Suprapubic skin (tissue), 4 donors: Measurements from ENCODE around the gene S100A7A. TPM values are rescaled to one million over a fixed set of nuclear protein-coding genes. Genes with fewer than 3 reads are reported as not detected.

ENCODE experiments used
- DNase-seq, 2 donors: peaks; one replicate each; pipeline ENCODE4 v3.0.0-alpha.2; 2019; ENCODE audit warnings: low spot score in 2 of 2
- H3K27ac ChIP-seq: fragments of 200-600 bp; sonication (generic); one replicate; pipeline ENCODE4 v1.5.1; 2019
- H3K27me3 ChIP-seq: fragments of 200-600 bp; sonication (generic); one replicate; pipeline ENCODE4 v1.5.1; 2019
- H3K36me3 ChIP-seq: fragments of 200-600 bp; sonication (generic); one replicate; pipeline ENCODE4 v1.5.1; 2019
- H3K4me1 ChIP-seq: fragments of 200-600 bp; sonication (generic); one replicate; pipeline ENCODE4 v1.5.1; 2019
- H3K4me3 ChIP-seq: fragments of 200-600 bp; sonication (generic); one replicate; pipeline ENCODE4 v1.5.1; 2019; ENCODE audit warnings: mild to moderate bottlenecking
- H3K9me3 ChIP-seq: fragments of 200-600 bp; sonication (generic); one replicate; pipeline ENCODE4 v1.5.1; 2019
- EP300 ChIP-seq: sonication (generic); formaldehyde crosslinking; IDR thresholded peaks from one replicate; pipeline ENCODE4 v1.6.1; 2017; ENCODE audit warnings: antibody characterized with exemption
- POLR2A ChIP-seq, 2 donors: fragments of 450-650 bp; IDR thresholded peaks; one replicate each; pipeline ENCODE4 v1.6.1; 2017; ENCODE audit warnings: antibody characterized with exemption in 2 of 2, mild to moderate bottlenecking in 2 of 2, moderate library complexity in 2 of 2
- POLR2AphosphoS5 ChIP-seq, 3 donors: sonication (generic); formaldehyde crosslinking; IDR thresholded peaks; one replicate each; pipeline ENCODE4 v1.6.1; 2017; ENCODE audit warnings: antibody characterized with exemption in 3 of 3
- WGBS: methylation state at CpG from one replicate; pipeline ENCODE4 v1.1.5; 2018; 5-methylcytosine and 5-hydroxymethylcytosine counted together
- total RNA-seq, 4 donors: library from RNA; depleted of rRNA; stranded (reverse); fragments of >200 nt; gene quantifications; one replicate each; pipeline ENCODE4 v1.1.0, GENCODE V29; 2016
- TF ChIP-seq, protein P1 (sequence below), 2 donors: fragments of 200-600 bp in 1 of 2; fragments of 450-650 bp in 1 of 2; sonication (generic) in 1 of 2; IDR thresholded peaks; one replicate each; pipeline ENCODE4 v1.5.1; 2016 to 2019; ENCODE audit warnings: antibody characterized with exemption in 2 of 2, mild to moderate bottlenecking in 1 of 2, moderate library complexity in 1 of 2

The S100A7A gene
- total RNA-seq, 4 donors from 2014 or later, result 0.10 TPM; not detected in 3

DNA sequence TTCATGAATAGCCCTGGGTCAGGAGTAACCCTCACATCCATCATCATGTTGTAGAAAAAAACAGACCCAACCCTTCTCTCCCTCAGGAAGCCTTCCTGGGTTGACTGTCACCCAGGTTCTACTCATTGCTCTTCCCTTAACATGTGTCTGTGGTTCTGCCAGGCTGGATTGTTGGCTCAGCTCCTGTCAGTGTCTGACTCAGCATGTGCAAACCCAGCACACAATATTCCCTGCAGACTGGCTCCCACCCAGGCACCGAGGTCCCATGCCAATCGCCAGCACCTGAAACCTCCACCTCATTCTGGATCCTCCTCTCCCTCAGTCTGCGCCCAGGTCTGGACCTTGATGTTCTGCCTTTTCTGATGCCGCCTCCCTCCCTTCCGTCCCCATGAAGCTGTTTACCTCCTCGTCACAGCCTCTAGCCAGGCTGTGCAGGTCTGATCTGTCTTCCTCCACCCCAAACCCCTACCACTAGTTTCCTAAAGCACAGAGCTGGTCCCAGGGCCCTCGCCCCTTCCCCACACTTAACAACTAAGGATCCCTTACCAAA, 21.1 kb upstream of the S100A7A start:
- TF ChIP-seq, protein P1, sequence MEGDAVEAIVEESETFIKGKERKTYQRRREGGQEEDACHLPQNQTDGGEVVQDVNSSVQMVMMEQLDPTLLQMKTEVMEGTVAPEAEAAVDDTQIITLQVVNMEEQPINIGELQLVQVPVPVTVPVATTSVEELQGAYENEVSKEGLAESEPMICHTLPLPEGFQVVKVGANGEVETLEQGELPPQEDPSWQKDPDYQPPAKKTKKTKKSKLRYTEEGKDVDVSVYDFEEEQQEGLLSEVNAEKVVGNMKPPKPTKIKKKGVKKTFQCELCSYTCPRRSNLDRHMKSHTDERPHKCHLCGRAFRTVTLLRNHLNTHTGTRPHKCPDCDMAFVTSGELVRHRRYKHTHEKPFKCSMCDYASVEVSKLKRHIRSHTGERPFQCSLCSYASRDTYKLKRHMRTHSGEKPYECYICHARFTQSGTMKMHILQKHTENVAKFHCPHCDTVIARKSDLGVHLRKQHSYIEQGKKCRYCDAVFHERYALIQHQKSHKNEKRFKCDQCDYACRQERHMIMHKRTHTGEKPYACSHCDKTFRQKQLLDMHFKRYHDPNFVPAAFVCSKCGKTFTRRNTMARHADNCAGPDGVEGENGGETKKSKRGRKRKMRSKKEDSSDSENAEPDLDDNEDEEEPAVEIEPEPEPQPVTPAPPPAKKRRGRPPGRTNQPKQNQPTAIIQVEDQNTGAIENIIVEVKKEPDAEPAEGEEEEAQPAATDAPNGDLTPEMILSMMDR (IDR thresholded peaks at IDR 0.05), result no peak
- TF ChIP-seq POLR2AphosphoS5 (IDR thresholded peaks at IDR 0.05) (no peak), EP300 (no peak), POLR2A (IDR thresholded peaks at IDR 0.05) (no peak)
- no peak overlapping the region for H3K27ac ChIP-seq
- no peak overlapping the region for H3K4me3 ChIP-seq
- no peaks in the 10 kb centered on the region for H3K9me3 ChIP-seq
- H3K4me1 ChIP-seq, result peaks cover 29% of the 10 kb centered on the region
- H3K36me3 ChIP-seq, result no peaks in the 10 kb centered on the region
- H3K27me3 ChIP-seq, result peaks cover 21% of the 10 kb centered on the region
- WGBS, result 62% methylated on average over 7 of the region's 7 CpGs
- DNase-seq, result no peak

DNA sequence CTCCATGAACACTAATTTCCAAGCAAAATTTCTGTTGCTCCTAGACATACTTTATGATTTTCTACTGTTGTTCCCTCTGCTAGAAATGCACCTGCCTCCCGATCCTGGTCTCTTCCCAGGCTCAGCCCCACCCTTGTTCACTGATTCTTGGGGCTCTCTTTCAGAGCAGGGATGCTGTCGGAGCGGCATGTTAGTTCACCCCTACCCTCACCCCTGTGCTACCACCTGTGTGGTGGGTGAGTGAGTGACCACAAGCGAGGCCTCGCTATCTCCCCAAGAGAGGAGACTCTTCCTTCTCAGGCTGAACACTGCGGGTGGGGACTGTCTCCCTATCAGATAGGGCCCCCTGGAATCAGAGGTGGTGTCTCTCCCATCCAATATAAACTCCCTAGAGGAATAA, 20.5 kb upstream of the S100A7A start:
- no peak overlapping the region for H3K4me3 ChIP-seq
- H3K27ac ChIP-seq, result no peak overlapping the region
- no peaks in the 10 kb centered on the region for H3K9me3 ChIP-seq
- TF ChIP-seq EP300 (no peak), POLR2AphosphoS5 (IDR thresholded peaks at IDR 0.05) (no peak), POLR2A (IDR thresholded peaks at IDR 0.05) (no peak)
- TF ChIP-seq, protein P1 (IDR thresholded peaks at IDR 0.05), result no peak
- WGBS, result 85% methylated on average over 6 of the region's 6 CpGs
- DNase-seq, result no peak
- no peaks in the 10 kb centered on the region for H3K36me3 ChIP-seq
- H3K27me3 ChIP-seq, result peaks cover 21% of the 10 kb centered on the region
- H3K4me1 ChIP-seq, result peaks cover 23% of the 10 kb centered on the region

DNA sequence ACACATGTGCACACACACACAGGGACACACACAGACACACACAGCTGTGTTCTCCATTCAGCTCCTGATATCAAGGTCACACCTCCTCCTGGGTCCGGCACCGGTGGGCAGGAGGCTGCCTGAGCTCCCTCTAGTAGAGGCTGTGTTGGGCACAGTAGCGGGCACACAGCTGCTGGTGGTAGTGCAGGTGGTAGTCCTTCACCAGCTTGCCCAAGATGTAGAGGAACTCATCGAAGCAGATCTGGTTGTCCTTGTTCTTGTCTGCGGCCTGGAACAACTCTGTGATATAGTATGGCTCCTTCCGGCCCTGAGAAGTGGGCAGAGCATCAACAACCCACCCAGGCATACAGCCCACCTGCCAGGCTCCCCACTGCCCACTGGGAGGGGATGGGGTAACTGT, 19.9 kb upstream of the S100A7A start:
- no peak for TF ChIP-seq POLR2A (IDR thresholded peaks at IDR 0.05)
- TF ChIP-seq, protein P1 (IDR thresholded peaks at IDR 0.05), result no peak
- no peak for TF ChIP-seq EP300
- DNase-seq, result no peak
- no peak overlapping the region for H3K27ac ChIP-seq
- no peaks in the 10 kb centered on the region for H3K36me3 ChIP-seq
- no peak overlapping the region for H3K4me3 ChIP-seq
- H3K9me3 ChIP-seq, result no peaks in the 10 kb centered on the region
- H3K4me1 ChIP-seq, result peaks cover 16% of the 10 kb centered on the region
- H3K27me3 ChIP-seq, result peaks cover 21% of the 10 kb centered on the region
- 94% methylated on average over 3 of the region's 6 CpGs for WGBS

GRCh38 chr1:153397051-153397923, 19.0 kb upstream of the S100A7A start:
- Histone ChIP-seq H3K4me1 (peaks cover 15% of the 10 kb centered on the region), H3K9me3 (no peaks in the 10 kb centered on the region), H3K36me3 (no peaks in the 10 kb centered on the region), H3K27me3 (peaks cover 21% of the 10 kb centered on the region), H3K27ac (no peak overlapping the region), H3K4me3 (no peak overlapping the region)
- WGBS, result 88% methylated on average over 19 of the region's 19 CpGs
- TF ChIP-seq EP300, result no peak
- no peak for TF ChIP-seq POLR2AphosphoS5 (IDR thresholded peaks at IDR 0.05)
- no peak for DNase-seq

DNA sequence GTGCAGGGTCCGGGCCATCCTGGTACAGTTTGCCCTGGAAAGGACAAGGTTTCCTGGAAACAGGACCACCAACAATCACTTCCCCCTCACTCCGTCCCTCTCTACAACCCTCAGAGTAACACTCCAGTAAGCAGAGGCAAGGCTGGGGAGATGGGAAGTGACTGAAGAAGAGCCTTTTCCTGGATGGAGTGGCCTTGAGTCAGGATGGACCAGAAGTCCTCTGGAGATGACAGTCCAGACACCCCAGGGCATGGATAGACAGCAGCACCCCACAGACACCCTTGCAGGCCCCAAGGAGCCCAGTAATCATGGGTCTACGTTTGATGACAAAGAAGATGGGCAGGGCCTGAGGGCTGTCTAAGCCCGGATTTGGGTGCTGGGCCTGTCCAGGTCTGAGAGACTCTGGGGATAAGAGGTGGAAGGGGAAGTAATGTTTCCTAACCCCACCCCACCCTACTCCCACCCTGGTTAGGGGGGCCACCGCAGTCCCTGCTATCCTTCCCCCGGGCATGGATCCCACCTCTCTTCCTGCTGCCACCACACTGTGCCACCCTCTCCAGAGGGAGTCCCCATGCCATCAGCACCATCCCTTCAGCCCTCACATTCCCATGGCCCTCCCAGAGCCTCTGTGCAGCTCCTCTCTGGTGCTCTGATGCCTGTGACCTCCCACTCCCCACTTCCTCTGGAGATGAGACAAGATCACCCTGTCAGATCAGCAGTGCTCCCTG, 18.2 kb upstream of the S100A7A start:
- TF ChIP-seq POLR2AphosphoS5 (IDR thresholded peaks at IDR 0.05) (no peak), EP300 (no peak), POLR2A (IDR thresholded peaks at IDR 0.05) (no peak)
- TF ChIP-seq, protein P1 (IDR thresholded peaks at IDR 0.05), result no peak
- 86% methylated on average over 6 of the region's 6 CpGs for WGBS
- Histone ChIP-seq H3K27me3 (peaks cover 16% of the 10 kb centered on the region), H3K36me3 (no peaks in the 10 kb centered on the region), H3K4me3 (no peak overlapping the region), H3K27ac (no peak overlapping the region), H3K9me3 (no peaks in the 10 kb centered on the region), H3K4me1 (peaks cover 15% of the 10 kb centered on the region)
- no peak for DNase-seq
